Fibroblast of mammary gland (primary cell): ENCODE results near the gene IQGAP2.
A peak's percentile ranks its signal among the peaks of the same experiment; 100 is the strongest.

Source experiments
- DNase-seq: peaks from one replicate; pipeline ENCODE4 v3.0.0-alpha.2; 2010; ENCODE audit warnings: low read depth
- H3K4me3 ChIP-seq: 2 replicates; pipeline ENCODE4 v1.5.1; 2011; ENCODE audit warnings: low read depth, mild to moderate bottlenecking, low read length, moderate library complexity; ENCODE audit not compliant: control insufficient read depth
- TF ChIP-seq, protein P1 (sequence below): conservative IDR thresholded peaks from 2 replicates; pipeline ENCODE4 v1.5.1; 2011; ENCODE audit warnings: low read depth, low read length, inconsistent platforms; ENCODE audit not compliant: control insufficient read depth, insufficient read depth

IQGAP2 gene

DNA sequence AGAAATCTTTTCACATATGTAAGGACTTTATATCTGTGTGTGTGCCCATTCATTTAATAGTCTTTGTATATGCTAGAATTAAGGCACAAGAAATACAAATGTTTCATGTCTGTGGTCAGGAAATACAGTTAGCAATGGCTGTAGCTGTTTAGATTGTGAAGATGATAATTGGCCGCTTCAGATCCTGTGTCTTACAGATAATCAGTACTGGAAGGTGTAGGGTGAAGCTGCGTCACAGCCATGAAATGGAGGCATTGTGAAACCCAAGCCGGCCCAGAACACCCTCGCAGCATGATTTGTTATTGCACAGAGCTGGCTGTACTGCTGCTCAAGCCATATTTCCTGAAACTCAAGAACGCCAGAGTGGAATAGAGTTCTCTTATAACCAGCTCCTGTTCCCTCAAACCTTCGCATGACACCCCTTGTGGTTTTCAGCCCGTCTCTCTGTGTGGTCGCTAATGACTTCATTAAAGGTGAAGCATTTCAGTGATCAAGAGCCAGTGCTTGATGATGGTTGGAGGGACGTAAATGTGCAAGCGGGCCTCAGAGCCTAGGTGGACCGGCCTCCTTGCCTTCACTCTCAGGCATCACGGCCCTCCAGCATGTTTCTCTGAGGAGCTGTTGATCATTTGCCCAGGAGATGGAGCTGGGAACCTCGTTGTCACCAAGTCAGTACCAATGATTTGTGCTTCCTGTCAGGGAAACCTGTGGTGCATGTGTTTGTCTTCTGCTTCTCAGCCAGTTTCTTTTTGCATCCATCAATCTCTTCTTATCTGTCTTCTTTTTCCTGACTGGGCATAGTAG is 140.0 kb downstream of the IQGAP2 start:
- no peak overlapping the region for H3K4me3 ChIP-seq
- TF ChIP-seq, protein P1, sequence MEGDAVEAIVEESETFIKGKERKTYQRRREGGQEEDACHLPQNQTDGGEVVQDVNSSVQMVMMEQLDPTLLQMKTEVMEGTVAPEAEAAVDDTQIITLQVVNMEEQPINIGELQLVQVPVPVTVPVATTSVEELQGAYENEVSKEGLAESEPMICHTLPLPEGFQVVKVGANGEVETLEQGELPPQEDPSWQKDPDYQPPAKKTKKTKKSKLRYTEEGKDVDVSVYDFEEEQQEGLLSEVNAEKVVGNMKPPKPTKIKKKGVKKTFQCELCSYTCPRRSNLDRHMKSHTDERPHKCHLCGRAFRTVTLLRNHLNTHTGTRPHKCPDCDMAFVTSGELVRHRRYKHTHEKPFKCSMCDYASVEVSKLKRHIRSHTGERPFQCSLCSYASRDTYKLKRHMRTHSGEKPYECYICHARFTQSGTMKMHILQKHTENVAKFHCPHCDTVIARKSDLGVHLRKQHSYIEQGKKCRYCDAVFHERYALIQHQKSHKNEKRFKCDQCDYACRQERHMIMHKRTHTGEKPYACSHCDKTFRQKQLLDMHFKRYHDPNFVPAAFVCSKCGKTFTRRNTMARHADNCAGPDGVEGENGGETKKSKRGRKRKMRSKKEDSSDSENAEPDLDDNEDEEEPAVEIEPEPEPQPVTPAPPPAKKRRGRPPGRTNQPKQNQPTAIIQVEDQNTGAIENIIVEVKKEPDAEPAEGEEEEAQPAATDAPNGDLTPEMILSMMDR, result no peak
- DNase-seq, result no peak

DNA sequence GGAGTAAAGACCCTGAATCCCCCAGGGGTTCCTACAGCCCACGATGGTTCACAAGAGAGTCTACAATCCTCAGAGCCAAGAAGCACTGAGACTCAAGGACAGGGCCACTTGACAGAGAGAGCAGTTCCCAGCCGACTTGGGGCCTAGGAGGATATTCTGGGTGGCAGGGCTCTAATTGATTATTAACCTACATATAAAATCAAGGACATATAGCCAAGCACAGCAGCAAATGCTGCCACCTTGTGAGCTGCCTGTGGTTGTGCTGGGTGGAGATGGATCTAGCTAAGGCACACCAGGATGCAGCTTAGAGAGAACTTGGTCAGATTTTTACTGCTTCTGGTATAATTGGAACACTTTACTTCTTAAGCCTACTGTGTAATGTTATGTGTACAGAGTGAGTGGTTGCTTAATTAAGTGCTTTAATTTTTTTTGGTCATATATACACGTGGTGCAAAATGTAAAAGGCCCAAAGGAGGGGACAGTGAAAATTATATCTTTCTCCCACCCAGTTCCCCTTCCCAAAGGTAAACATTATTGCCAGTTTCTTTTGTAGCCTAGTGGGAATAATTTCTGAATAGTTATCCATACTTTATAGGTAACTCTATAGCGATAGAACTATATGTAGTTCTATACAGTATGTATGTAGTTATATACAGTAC is 141.3 kb downstream of the IQGAP2 start:
- DNase-seq, result peak; percentile 29
- no peak overlapping the region for H3K4me3 ChIP-seq
- TF ChIP-seq, protein P1, result peak; percentile 45

DNA sequence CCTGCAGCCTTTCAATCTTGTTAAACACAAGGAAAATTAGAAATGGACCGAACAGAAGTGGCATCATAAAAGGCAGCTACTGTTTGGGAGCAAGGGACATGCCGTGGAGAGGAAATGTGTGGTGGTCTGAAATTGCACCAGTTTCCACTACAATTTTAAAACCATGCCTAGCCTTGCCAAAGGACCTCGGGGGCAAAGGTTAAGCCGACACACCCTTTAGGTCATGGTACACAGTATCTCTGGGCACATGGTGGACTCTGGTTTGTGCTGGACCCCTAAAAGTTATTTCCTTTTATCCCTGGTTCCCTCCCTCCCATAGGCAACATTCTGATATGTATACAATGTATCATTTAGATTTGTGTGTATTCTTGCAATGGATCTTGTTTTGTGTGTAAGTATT is 142.1 kb downstream of the IQGAP2 start:
- no peak for DNase-seq
- H3K4me3 ChIP-seq, result no peak overlapping the region
- TF ChIP-seq, protein P1, result no peak

DNA sequence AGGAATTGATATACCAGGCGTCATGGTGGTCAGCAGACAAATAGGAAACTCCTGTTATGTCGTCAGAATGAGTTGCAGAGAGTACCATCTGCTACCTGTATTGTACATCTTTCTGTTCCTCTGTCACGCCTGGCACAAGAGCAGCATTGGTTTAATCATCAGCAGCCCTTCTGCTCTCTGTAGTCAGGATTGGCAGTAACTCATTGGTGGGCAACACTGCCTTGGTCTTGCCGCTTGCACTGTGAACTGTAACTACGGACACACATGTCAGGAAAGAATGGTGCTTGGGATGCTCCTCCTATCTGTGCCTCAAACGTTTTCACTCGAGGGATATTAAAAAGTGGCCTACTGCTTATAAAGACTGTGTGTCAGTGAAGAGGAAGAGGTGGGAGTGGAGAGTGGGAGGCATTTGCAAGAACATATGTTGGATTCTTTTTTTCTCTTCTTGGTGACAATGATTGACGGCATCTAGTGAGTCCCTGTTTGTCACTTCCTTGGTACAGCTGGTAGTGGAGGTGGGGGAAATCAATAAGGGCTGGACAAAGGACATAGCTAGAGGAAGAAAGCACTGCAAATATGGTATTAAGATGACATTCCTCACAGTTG is 143.5 kb downstream of the IQGAP2 start:
- TF ChIP-seq, protein P1, result no peak
- no peak for DNase-seq
- no peak overlapping the region for H3K4me3 ChIP-seq

DNA sequence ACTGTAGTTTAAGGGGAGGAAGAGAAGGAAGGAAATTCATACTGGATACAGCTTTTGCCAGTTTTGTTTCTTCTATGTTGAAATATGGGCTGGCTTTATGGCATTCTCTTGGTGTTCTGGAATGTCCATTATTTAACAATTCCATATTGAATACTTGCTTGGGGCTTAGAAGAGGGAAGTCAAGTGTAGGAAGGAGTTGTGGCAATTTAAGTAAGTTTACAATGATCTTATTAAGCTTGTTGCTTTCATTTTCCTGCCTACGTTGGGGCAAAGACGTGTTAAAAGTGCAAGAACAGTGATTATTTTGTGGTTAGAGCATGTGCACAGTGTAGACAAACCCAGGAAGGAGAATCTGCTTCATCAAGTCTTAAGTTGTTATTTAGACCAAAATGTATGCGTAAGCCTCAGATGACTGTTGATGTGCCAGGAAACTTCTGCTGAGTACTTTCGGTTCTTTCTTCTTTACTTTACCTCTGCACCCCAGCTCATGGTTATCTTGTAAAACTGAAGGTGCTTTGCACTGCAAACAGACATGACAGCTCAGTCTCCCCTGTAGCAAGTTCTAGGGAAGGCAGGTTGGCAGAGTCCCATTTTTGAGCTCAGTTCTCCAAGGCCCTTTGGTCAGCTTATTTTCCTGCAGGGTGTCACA is 144.3 kb downstream of the IQGAP2 start:
- peak; percentile 1 for DNase-seq
- H3K4me3 ChIP-seq, result no peak overlapping the region
- TF ChIP-seq, protein P1, result no peak

DNA sequence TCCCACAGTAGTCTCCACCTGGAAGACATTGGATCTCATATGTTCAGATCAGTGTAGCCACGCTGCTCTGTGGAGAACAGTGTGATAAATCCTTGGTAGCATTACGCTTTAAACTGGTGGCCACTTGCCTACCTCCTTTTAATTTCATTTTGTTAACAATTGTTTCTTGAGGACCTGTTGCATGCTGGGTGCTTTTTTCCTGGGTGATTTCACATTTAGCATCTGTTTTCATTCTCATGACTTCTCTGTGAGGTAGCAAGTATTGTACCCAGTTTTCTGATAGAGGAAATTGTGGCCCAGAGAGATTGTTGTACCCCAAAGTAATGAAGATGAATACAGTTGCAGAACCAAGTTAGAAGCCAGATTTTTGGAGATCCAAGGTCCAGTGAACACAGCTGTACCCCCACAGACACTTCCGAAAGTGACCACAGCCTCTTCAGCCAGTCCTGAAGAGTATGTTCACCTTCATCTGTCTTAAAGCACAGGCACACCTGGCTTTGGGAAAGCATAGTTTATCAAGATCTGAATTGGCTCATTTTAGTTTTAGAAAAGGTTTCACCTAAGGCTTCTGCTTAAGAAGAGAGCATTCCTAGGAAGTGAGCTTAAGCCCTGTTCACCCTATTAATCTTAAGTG is 144.9 kb downstream of the IQGAP2 start:
- DNase-seq, result no peak
- no peak overlapping the region for H3K4me3 ChIP-seq

More for the DNA sequence above, 144.9 kb downstream of the IQGAP2 start:
- TF ChIP-seq, protein P1, result no peak
